ENCODE data around the gene ZC3H18. TPM values are rescaled to one million over a fixed set of nuclear protein-coding genes. Genes with fewer than 3 reads are reported as not detected.

Gene ZC3H18
- total and polyA plus RNA-seq, 2 experiments from 2014 or later: 26.8 to 26.9 TPM

DNA sequence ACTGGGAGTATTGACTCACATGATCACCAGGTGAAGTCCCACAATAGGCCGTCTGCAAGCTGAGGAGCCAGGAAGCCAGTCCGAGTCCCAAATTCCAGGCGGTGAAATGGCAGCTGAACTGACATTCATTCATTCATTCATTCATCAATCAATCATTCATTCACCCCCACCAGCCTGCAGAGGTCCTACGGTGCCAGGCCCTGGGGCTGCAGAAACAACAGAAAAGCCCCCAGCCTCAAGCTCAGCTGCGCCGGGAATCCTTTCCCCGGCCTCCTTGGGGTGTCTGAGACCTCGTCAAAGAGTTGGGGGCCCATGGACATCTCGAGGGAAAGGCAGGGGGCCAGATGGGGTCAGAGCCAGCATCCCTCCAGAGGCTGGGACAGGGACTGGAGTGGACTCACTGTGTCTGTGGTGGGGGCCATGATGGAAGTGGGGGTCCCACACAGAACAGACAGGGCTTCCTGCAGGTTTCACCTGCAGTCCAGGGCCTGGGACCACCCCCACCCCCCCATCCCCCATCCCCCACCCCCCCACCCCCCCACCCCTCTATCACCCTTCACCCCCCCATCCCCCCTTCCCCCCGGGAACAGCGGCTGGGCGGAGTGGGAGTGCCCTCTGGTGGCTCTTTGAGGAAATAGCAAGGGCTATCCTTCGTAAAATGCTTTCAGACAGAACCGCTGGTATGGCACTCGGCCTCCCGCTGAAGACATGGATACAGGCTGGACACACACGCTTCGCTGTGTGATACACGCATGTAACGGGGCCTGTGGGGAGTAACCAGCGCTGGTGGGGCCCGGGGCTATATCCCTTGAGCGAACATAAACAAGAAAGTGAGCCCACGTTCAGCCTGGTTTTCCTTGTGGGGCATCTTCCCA lies 8.5 kb upstream of the ZC3H18 start:
- Histone ChIP-seq H3K27ac (no peak overlapping the region), H3K36me3 (no peaks in the 10 kb centered on the region), H3K4me1 (ENCODE audit: low read depth) (no peaks in the 10 kb centered on the region), H3K9me3 (ENCODE audit: low read depth) (no peaks in the 10 kb centered on the region), H3K27me3 (no peaks in the 10 kb centered on the region), H3K4me3 (no peak overlapping the region)
- TF ChIP-seq, protein P1, sequence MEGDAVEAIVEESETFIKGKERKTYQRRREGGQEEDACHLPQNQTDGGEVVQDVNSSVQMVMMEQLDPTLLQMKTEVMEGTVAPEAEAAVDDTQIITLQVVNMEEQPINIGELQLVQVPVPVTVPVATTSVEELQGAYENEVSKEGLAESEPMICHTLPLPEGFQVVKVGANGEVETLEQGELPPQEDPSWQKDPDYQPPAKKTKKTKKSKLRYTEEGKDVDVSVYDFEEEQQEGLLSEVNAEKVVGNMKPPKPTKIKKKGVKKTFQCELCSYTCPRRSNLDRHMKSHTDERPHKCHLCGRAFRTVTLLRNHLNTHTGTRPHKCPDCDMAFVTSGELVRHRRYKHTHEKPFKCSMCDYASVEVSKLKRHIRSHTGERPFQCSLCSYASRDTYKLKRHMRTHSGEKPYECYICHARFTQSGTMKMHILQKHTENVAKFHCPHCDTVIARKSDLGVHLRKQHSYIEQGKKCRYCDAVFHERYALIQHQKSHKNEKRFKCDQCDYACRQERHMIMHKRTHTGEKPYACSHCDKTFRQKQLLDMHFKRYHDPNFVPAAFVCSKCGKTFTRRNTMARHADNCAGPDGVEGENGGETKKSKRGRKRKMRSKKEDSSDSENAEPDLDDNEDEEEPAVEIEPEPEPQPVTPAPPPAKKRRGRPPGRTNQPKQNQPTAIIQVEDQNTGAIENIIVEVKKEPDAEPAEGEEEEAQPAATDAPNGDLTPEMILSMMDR (IDR thresholded peaks at IDR 0.05; ENCODE audit: low read depth, low read length): peak; percentile 69
- DNase-seq (ENCODE audit: low read depth in 1 of 2, low spot score in 1 of 2): peak; percentile 59 to 65

DNA sequence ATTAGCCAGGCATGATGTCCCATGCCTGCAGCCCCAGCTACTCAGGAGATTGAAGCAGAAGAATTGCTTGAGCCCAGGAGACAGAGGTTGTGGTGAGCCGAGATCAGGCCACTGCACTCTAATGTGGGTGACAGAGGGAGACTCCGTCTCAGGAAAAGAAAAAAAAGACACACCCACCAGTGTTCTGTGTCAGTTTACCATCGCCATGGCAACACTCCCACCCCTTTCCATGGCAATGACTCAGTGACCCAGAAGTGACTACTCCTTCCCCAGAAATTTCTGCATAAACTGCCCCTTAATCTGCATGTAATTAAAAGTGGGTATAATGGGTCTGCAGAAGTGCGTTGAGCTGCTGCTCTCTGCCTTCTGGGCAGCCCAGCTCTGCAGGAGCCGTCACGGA lies 4.0 kb upstream of the ZC3H18 start:
- peaks cover 3% of the 10 kb centered on the region for H3K4me1 ChIP-seq (ENCODE audit: low read depth)
- TF ChIP-seq, protein P1 (IDR thresholded peaks at IDR 0.05; ENCODE audit: low read depth, low read length): no peak
- no peak overlapping the region for H3K4me3 ChIP-seq
- no peaks in the 10 kb centered on the region for H3K27me3 ChIP-seq
- no peaks in the 10 kb centered on the region for H3K9me3 ChIP-seq (ENCODE audit: low read depth)
- H3K36me3 ChIP-seq: no peaks in the 10 kb centered on the region
- DNase-seq (ENCODE audit: low read depth in 1 of 2, low spot score in 1 of 2): peak in 1 of 2 donors; percentile 33
- H3K27ac ChIP-seq: no peak overlapping the region

DNA sequence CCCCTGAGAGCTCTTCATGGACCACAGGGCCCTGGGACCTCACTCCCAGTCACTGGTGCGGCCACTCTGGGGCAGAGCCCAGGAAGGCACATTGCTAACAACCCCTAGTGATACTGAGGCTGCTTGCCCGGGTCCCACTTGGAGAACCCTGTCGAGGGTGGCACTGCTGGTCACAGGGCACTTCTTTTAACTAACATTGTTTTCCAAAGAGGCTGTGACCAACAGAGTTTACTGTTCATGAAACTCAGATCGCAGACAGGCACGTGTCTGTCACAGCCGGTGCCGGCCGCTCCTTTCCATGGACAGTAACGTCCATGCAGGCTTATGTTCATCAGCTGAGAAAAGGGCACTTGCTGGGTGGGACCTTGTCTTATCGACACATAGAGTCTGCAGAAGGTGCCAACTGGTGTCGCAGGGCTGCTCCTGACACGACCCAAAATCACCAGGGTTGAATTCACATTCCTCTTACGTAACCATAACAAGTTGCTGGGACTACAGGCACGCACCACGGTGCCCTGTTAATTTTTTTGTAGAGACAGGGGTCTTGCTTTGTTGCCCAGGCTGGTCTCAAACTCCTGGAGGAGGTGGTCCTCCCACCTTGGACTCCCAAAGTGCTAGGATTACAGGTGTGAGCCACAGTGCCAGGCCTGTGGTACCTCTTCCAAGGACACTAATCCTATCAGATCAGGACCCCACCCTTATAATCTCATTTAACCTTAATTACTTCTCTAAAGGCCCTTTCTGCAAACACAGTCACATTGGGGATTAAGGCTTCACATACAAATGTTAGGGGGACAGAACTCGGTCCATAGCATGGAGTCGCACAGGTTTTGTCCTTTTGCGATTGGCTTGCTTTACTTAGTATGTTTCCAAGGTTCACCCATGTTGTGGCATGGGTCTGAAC lies 1.2 kb upstream of the ZC3H18 start:
- TF ChIP-seq, protein P1 (IDR thresholded peaks at IDR 0.05; ENCODE audit: low read depth, low read length): no peak
- Histone ChIP-seq H3K36me3 (no peaks in the 10 kb centered on the region), H3K4me1 (ENCODE audit: low read depth) (peaks cover 8% of the 10 kb centered on the region), H3K27ac (no peak overlapping the region), H3K27me3 (no peaks in the 10 kb centered on the region), H3K4me3 (peak overlapping the region; percentile 96), H3K9me3 (ENCODE audit: low read depth) (no peaks in the 10 kb centered on the region)
- no peak for DNase-seq (ENCODE audit: low read depth in 1 of 2, low spot score in 1 of 2)

DNA sequence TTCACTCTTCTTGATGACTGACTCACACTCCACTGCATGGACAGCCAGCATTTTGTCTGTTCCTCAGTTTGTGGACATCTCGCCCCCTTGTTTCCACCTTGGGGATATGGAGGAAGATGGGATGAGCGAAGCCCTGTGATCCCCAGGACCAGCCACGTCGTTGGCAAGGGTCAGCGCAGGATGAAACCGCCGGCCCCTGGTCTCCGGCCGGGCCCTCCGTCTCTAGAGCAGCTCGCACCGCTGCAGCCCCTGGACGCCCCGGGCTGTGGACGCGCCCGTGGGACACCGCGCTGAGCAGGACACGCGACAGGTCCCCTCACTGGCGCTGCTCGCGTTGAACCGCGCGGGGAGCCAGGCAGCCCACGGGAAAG lies 604 bp upstream of the ZC3H18 start:
- H3K27me3 ChIP-seq: no peaks in the 10 kb centered on the region
- H3K4me1 ChIP-seq (ENCODE audit: low read depth): peaks cover 8% of the 10 kb centered on the region
- TF ChIP-seq, protein P1 (IDR thresholded peaks at IDR 0.05; ENCODE audit: low read depth, low read length): no peak
- no peak overlapping the region for H3K27ac ChIP-seq
- no peaks in the 10 kb centered on the region for H3K9me3 ChIP-seq (ENCODE audit: low read depth)
- peak in 1 of 2 donors; percentile 7 for DNase-seq (ENCODE audit: low read depth in 1 of 2, low spot score in 1 of 2)
- no peaks in the 10 kb centered on the region for H3K36me3 ChIP-seq
- H3K4me3 ChIP-seq: peak overlapping the region; percentile 96

DNA sequence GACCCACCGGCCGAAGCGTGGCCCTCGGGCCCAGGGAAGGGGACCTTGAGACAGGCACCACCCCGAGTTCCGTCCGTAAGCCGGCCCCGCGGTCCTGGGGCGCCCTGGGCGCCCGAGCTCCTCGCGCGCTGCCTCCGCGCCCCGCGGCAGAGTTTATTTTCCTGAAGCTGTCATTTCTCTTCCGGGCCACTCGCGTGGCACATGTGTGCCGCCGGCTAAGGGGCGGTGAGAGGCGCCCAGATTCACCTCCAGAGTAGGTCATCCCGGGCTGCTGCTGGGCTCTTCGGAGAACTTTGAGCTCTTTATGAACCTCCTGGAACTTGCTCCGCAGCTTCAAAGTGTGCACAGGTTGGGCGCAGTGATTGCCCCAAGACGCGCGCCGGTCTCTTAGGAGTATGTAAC lies 489 bp downstream of the ZC3H18 start:
- Histone ChIP-seq H3K4me1 (ENCODE audit: low read depth) (peaks cover 8% of the 10 kb centered on the region), H3K9me3 (ENCODE audit: low read depth) (no peaks in the 10 kb centered on the region), H3K36me3 (no peaks in the 10 kb centered on the region), H3K4me3 (peak overlapping the region; percentile 96), H3K27me3 (no peaks in the 10 kb centered on the region), H3K27ac (peak overlapping the region; percentile 92)
- TF ChIP-seq, protein P1 (IDR thresholded peaks at IDR 0.05; ENCODE audit: low read depth, low read length): no peak
- DNase-seq (ENCODE audit: low read depth in 1 of 2, low spot score in 1 of 2): peak; percentile 3 to 26

Measured in cardiac muscle cell (in vitro differentiated cells and primary cell).